Ovary (tissue), 3 donors: ENCODE data around the gene BTBD10.

Experiments
- EP300 ChIP-seq: sonication (generic); formaldehyde crosslinking; IDR thresholded peaks from one replicate; pipeline ENCODE4 v1.6.1; 2017; ENCODE audit warnings: antibody characterized with exemption
- TF ChIP-seq, protein P1 (sequence below), 3 donors: fragments of 450-650 bp in 2 of 3; fragments of 200-600 bp in 1 of 3; IDR thresholded peaks; one replicate each; pipeline versions ENCODE4 v1.5.1 to v1.8.0; 2016 to 2022; ENCODE audit warnings: antibody characterized with exemption in 3 of 3, mild to moderate bottlenecking in 1 of 3
- donor health status: DM: no; HTN: no; CAD: no.

DNA sequence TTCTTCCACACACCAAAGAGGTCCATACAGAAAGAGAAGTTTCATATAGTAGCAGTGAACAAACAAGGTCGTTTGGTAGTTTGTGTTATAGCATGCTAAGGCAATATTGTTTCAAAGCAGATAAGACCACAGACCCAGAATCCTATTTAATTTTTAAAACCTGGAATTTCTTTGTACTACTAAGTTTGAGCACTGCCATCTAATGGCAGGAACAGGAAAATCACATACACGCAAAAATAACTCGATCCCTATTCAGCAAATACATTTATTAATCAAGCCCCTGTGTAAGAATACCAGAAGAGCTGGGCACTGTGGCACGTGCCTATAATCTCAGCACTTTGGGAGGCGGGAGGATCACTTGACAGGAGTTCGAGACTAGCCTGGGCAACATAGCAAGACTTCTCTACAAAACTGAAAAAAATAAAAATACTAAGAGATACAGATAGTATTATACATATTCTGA lies 2.9 kb upstream of the BTBD10 start:
- no peak for TF ChIP-seq EP300
- TF ChIP-seq, protein P1, sequence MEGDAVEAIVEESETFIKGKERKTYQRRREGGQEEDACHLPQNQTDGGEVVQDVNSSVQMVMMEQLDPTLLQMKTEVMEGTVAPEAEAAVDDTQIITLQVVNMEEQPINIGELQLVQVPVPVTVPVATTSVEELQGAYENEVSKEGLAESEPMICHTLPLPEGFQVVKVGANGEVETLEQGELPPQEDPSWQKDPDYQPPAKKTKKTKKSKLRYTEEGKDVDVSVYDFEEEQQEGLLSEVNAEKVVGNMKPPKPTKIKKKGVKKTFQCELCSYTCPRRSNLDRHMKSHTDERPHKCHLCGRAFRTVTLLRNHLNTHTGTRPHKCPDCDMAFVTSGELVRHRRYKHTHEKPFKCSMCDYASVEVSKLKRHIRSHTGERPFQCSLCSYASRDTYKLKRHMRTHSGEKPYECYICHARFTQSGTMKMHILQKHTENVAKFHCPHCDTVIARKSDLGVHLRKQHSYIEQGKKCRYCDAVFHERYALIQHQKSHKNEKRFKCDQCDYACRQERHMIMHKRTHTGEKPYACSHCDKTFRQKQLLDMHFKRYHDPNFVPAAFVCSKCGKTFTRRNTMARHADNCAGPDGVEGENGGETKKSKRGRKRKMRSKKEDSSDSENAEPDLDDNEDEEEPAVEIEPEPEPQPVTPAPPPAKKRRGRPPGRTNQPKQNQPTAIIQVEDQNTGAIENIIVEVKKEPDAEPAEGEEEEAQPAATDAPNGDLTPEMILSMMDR (IDR thresholded peaks at IDR 0.05): peak in 2 of 3 donors; percentile 12 to 38
